Endothelial cell of umbilical vein (primary cell): ENCODE measurements around the gene TBC1D24. TPM values are rescaled to one million over a fixed set of nuclear protein-coding genes. Genes with fewer than 3 reads are reported as not detected.
A peak's percentile ranks its signal among the peaks of the same experiment; 100 is the strongest.

Experiments used
- BruUV-seq: library from RNA; stranded (reverse); fragments of 400-500 nt; replicated peaks from 2 replicates; lab custom pipeline; 2021; lab: Mats Ljungman, UMichigan
- CTCF ChIA-PET: fragments of 300-600, 350-600 bp; sonication (Branson Sonifier 250); formaldehyde crosslinking; loops from one replicate; lab custom pipeline; 2021; ENCODE audit warnings: antibody characterized with exemption, inconsistent platforms; lab: Charles Lee
- POLR2A ChIA-PET: fragments of 300-600, 350-600 bp; sonication (Branson Sonifier 250); formaldehyde crosslinking; loops from one replicate; lab custom pipeline; 2021; ENCODE audit warnings: antibody characterized with exemption, inconsistent platforms; lab: Charles Lee
- DNase-seq: peaks from one replicate; pipeline ENCODE4 v3.0.0-alpha.2; 2011; ENCODE audit warnings: low read depth, low spot score
- FAIRE-seq: peaks from 2 replicates; lab custom pipeline; 2011; peaks lifted over from hg19 to GRCh38; lab: Jason Lieb, UNC
- H2AFZ ChIP-seq: 2 replicates; pipeline ENCODE4 v1.6.0; 2012; ENCODE audit warnings: low read depth, low read length, control low read depth, inconsistent platforms
- H3K27ac ChIP-seq: 2 replicates; pipeline ENCODE4 v1.5.1; 2011; ENCODE audit warnings: low read depth, mild to moderate bottlenecking, control low read depth, low read length, moderate library complexity; ENCODE audit not compliant: insufficient read depth
- H3K27me3 ChIP-seq, 2 experiments: 2 replicates each; pipeline versions ENCODE4 v1.6.0 to v1.6.1; 2011; ENCODE audit warnings: low read length in 2 of 2, mixed read lengths in 1 of 2; ENCODE audit not compliant: control insufficient read depth in 2 of 2, insufficient read depth in 2 of 2
- H3K36me3 ChIP-seq, 2 experiments: 2 replicates in 1 of 2; 3 replicates in 1 of 2; pipeline ENCODE4 v1.5.1; 2011; ENCODE audit warnings: low read length in 2 of 2, mild to moderate bottlenecking in 1 of 2, moderate library complexity in 1 of 2; ENCODE audit not compliant: control insufficient read depth in 2 of 2, insufficient read depth in 2 of 2; ENCODE audit errors: extremely low read depth in 1 of 2
- H3K4me1 ChIP-seq: 3 replicates; pipeline ENCODE4 v1.5.1; 2011; ENCODE audit warnings: mild to moderate bottlenecking, low read length; ENCODE audit not compliant: control insufficient read depth, insufficient read depth; ENCODE audit errors: extremely low read depth
- H3K4me2 ChIP-seq: 2 replicates; pipeline ENCODE4 v1.6.1; 2011; ENCODE audit warnings: low read length, control low read depth, mixed read lengths; ENCODE audit not compliant: insufficient read depth
- H3K4me3 ChIP-seq, 3 experiments: fragments of 200-600 bp in 1 of 3; sonication (generic), shearing (Covaris generic) in 1 of 3; replicated peaks in 1 of 3; 2 replicates each; pipeline ENCODE4 v1.5.1; 2011 to 2016; ENCODE audit warnings: control low read depth in 3 of 3, low read length in 3 of 3, mild to moderate bottlenecking in 2 of 3, inconsistent platforms in 1 of 3, low read depth in 1 of 3, moderate library complexity in 1 of 3; ENCODE audit not compliant: insufficient read depth in 1 of 3
- H3K79me2 ChIP-seq: 2 replicates; pipeline ENCODE4 v1.6.0; 2012; ENCODE audit warnings: low read length, inconsistent platforms; ENCODE audit not compliant: control insufficient read depth, insufficient read depth
- H3K9ac ChIP-seq: replicated peaks from 2 replicates; pipeline ENCODE3; 2011; ENCODE audit warnings: low read length, control low read depth; ENCODE audit not compliant: insufficient read depth; ENCODE audit errors: extremely low read depth
- H3K9me1 ChIP-seq: replicated peaks from 3 replicates; pipeline ENCODE4 v1.6.0; 2011; ENCODE audit warnings: mild to moderate bottlenecking, low read length; ENCODE audit not compliant: control insufficient read depth, insufficient read depth; ENCODE audit errors: extremely low read depth
- H3K9me3 ChIP-seq: replicated peaks from 2 replicates; pipeline ENCODE4 v1.5.1; 2012; ENCODE audit warnings: low read length, inconsistent platforms; ENCODE audit not compliant: control insufficient read depth, insufficient read depth
- H4K20me1 ChIP-seq: replicated peaks from 2 replicates; pipeline ENCODE3; 2011; ENCODE audit warnings: mild to moderate bottlenecking, low read length; ENCODE audit not compliant: control insufficient read depth, insufficient read depth; ENCODE audit errors: extremely low read depth
- EZH2 ChIP-seq: IDR thresholded peaks from 2 replicates; pipeline ENCODE4 v1.6.1; 2012; ENCODE audit warnings: borderline replicate concordance, low read depth, mild to moderate bottlenecking, moderate library complexity, low read length, inconsistent platforms; ENCODE audit not compliant: severe bottlenecking
- FOS ChIP-seq: IDR thresholded peaks from 2 replicates; pipeline ENCODE4 v1.6.1; 2011; ENCODE audit warnings: mild to moderate bottlenecking, low read length, moderate library complexity, borderline replicate concordance; ENCODE audit not compliant: insufficient read depth
- GATA2 ChIP-seq: IDR thresholded peaks from 2 replicates; pipeline ENCODE4 v1.7.0; 2011; ENCODE audit warnings: low read depth, mild to moderate bottlenecking, moderate library complexity, mixed read lengths, low read length; ENCODE audit not compliant: insufficient read length, insufficient read depth
- MYC ChIP-seq: IDR thresholded peaks from one replicate; pipeline ENCODE4 v1.6.1; 2011; ENCODE audit warnings: mild to moderate bottlenecking, low read depth, low read length
- POLR2AphosphoS5 ChIP-seq: IDR thresholded peaks from 2 replicates; pipeline ENCODE4 v1.6.1; 2012; ENCODE audit warnings: low read depth, mild to moderate bottlenecking, control low read depth, low read length, moderate library complexity; ENCODE audit not compliant: insufficient read depth
- dilution Hi-C: fragments of 300-500 bp; cut with MboI; formaldehyde crosslinking; loops from one replicate; pipeline ENCODE4 v1.15.0; 2019; ENCODE audit warnings: low sequenced_read_pairs; ENCODE audit not compliant: extremely low pct_ligation_motif_present
- intact Hi-C: fragments of 100-400 bp; cut with micrococcal nuclease; formaldehyde crosslinking; loops from one replicate; pipeline ENCODE4 v1.10.0; 2022
- polyA plus RNA-seq, 4 experiments: library from polyadenylated mRNA; depleted of rRNA in 3 of 4; stranded (reverse) in 3 of 4; unstranded in 1 of 4; fragments of >200 nt; gene quantifications; 2 replicates each; pipeline versions ENCODE4 v1.2.1 to v1.2.3, GENCODE V29; 2011 to 2012; ENCODE audit warnings: missing spikeins in 1 of 4
- total RNA-seq: library from RNA; stranded (reverse); gene quantifications from 2 replicates; pipeline ENCODE4 v1.2.3, GENCODE V29; 2021
- TF ChIP-seq, protein P1 (sequence below): IDR thresholded peaks from 2 replicates; pipeline ENCODE4 v1.6.1; 2011; ENCODE audit not compliant: insufficient read depth, insufficient read length
- TF ChIP-seq, protein P2 (sequence below), 2 donors: IDR thresholded peaks; 1 replicate in 1 of 2; 2 replicates in 1 of 2; pipeline ENCODE4 v1.5.1; 2011; ENCODE audit warnings: low read length in 2 of 2, mild to moderate bottlenecking in 2 of 2, moderate library complexity in 2 of 2, control low read depth in 1 of 2, inconsistent platforms in 1 of 2, low read depth in 1 of 2; ENCODE audit not compliant: insufficient read depth in 1 of 2; ENCODE audit errors: extremely low read depth in 1 of 2

The TBC1D24 gene
- total and polyA plus RNA-seq, 2 donors (not counting 3 experiments of a cell fraction or from before 2014, with no cell fraction given): 8.1 to 22.8 TPM

DNA sequence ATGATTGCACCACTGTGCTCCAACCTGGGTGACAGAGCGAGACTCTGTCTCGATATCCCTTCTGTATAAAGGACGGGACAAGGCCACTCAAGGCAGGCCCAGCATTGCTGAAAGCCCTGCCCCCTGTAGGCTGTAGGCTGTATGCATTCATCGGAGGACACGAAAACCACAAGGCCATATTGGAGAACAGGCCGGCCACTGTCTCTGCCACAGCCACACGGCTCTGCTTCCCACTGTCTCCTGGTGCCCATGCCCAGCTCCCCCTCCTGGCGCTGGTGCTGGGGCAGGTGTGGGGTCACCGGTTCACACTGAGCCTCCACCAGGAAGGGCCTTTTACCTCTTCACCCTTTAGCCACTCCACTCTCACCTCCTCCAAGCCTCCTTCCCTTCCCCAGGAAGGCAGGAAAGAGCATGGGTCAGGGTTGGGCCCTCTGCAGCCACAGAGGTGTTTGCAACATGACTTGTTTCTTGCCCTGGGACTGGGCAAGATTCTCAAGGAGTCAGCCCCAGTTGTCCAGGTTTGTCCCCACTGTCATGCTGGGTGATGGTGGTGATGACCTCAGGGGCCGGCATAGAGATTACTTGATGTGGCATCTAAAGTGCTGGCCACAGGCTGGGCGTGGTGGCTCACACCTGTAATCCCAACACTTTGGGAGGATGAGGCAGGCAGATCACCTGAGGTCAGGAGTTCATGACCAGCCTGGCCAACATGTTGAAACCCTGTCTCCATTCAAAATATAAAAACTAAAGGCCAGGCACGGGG lies 9.1 kb upstream of the TBC1D24 start:
- H3K27ac ChIP-seq: no peak overlapping the region
- no TSS peak for BruUV-seq
- H3K36me3 ChIP-seq: no peaks in the 10 kb centered on the region
- dilution Hi-C loops (no loop called here), intact Hi-C loops (no loop called here)
- DNase-seq (no peak), FAIRE-seq (no peak)
- ChIA-PET POLR2A (no interaction called here), CTCF (no interaction called here)
- H4K20me1 ChIP-seq: no peaks in the 10 kb centered on the region
- no peaks in the 10 kb centered on the region for H3K9me3 ChIP-seq
- H2AFZ ChIP-seq: no peak overlapping the region
- H3K9ac ChIP-seq: no peak overlapping the region
- H3K9me1 ChIP-seq: no peaks in the 10 kb centered on the region
- H3K4me1 ChIP-seq: peaks cover 5% of the 10 kb centered on the region
- no peak overlapping the region for H3K4me2 ChIP-seq
- TF ChIP-seq, protein P1, sequence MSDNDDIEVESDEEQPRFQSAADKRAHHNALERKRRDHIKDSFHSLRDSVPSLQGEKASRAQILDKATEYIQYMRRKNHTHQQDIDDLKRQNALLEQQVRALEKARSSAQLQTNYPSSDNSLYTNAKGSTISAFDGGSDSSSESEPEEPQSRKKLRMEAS: no peak
- TF ChIP-seq MYC: no peak
- no peak for TF ChIP-seq FOS
- TF ChIP-seq EZH2: no peak
- TF ChIP-seq POLR2AphosphoS5: no peak
- no peak for TF ChIP-seq GATA2
- TF ChIP-seq, protein P2, sequence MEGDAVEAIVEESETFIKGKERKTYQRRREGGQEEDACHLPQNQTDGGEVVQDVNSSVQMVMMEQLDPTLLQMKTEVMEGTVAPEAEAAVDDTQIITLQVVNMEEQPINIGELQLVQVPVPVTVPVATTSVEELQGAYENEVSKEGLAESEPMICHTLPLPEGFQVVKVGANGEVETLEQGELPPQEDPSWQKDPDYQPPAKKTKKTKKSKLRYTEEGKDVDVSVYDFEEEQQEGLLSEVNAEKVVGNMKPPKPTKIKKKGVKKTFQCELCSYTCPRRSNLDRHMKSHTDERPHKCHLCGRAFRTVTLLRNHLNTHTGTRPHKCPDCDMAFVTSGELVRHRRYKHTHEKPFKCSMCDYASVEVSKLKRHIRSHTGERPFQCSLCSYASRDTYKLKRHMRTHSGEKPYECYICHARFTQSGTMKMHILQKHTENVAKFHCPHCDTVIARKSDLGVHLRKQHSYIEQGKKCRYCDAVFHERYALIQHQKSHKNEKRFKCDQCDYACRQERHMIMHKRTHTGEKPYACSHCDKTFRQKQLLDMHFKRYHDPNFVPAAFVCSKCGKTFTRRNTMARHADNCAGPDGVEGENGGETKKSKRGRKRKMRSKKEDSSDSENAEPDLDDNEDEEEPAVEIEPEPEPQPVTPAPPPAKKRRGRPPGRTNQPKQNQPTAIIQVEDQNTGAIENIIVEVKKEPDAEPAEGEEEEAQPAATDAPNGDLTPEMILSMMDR (IDR thresholded peaks at IDR 0.05; ENCODE audit: extremely low read depth in 1 of 2, insufficient read depth in 1 of 2, low read depth in 1 of 2, low read length in 2 of 2): peak; percentile 24 to 37
- H3K27me3 ChIP-seq: peaks cover 13% of the 10 kb centered on the region in 2 experiments
- no peaks in the 10 kb centered on the region for H3K79me2 ChIP-seq
- no peak overlapping the region for H3K4me3 ChIP-seq
